HG03342 (cell line): Measurements from ENCODE around the gene ATP9A.
"Not testable (repeated sequence)": the region's sequence is repeated elsewhere in the genome, so short reads cannot be mapped to it uniquely, and the experiment has no call there.

Source experiments
- ATAC-seq: cut with Tn5 transposase; IDR thresholded peaks from one replicate; pipeline ENCODE4 v1.9.1; 2021; ENCODE audit warnings: mild to moderate bottlenecking, moderate library complexity; ENCODE audit not compliant: unreplicated experiment

The ATP9A gene

DNA sequence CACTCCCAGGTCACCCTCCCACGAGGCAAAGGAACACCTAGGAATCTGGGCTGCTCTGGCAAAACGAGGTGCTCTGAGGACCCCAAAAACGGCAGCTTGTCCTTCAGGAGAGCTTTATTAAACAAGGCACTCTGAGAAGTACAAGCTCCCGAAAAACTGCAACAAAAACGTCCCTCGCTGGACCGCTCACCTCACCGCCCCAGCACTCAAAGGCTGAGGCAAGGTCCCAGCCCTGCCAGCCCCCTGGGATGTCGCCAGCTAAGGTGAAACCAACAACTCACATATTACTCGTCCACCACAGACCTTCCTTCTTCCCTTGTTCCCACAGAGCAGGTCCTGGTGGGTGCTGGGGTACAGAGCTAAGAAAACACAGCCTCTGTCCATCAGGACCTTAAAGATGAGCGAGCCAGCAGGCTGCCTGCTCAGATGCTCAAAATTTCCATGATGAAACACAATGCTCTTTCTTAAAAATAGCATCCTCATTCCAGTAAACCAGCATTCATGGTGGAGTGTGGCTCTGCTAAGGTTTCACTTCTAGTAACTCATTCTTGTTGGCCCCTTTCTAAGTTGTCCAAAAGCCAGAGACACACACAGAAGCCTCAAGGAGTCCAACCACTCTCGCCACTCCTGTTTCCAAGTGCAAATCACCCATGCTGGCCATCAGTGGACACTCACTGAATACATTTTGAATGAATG is 35.9 kb downstream of the ATP9A start:
- no peak for ATAC-seq

DNA sequence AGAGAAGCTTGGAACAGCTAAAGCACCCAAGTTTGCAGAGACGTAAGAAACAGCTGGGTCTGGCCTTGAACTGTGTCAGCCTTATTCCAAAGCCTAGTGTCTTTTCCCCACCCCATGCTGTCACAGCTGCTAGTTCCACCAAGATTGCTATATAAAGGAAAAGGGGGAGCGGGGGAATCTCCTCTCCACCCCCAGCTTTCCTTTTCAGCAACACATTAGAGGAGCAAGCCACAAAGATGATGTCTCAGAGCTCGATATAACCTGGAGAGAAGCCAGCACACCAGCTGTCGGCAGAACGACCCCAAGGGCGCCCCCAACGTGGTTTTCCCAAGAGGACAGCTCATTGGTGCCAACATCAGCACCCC is 36.5 kb downstream of the ATP9A start:
- no peak for ATAC-seq

GRCh38 chr20:51729771-51730170 is 38.4 kb downstream of the ATP9A start:
- no peak for ATAC-seq

DNA sequence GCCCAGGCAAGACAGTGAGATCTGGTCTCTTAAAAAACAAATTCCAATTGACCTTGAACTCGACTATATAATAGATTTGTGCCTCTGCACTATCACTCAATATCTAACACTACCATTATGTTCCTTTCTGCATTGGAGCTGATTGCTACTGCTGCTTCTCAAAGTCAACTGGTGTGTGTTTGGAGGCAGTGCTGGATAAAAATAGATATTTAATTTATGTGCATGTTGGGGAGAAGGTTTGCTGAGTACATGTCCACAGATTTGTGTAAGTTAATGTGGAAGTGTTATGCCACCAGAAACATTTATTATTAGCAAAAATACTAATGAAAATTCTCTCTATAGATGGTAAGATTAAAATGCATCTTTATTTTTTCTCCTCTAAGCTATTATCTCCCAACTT is 39.5 kb downstream of the ATP9A start:
- ATAC-seq, result no peak

DNA sequence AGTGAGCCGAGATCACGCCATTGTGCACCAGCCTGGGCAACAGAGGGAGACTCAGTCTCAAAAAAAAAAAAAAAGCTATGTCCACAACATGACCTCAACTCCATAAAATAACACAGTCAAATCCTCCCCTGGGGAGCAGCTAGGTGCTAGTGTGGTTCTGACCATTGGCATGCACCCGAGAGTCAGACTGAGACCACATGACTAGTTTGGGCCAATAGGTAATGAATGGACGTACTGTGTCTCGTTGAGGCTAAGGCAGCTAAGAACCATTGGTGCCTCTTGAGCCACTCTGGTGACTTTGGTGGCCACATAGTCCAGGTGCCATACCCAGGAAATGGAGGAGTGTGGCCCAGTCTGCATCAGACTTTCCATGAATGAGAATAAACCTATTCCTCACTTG is 40.3 kb downstream of the ATP9A start:
- no peak for ATAC-seq

- ATAC-seq, result no peak
These were observed 42.5 kb downstream of the ATP9A start for GRCh38 chr20:51725584-51726176.

DNA sequence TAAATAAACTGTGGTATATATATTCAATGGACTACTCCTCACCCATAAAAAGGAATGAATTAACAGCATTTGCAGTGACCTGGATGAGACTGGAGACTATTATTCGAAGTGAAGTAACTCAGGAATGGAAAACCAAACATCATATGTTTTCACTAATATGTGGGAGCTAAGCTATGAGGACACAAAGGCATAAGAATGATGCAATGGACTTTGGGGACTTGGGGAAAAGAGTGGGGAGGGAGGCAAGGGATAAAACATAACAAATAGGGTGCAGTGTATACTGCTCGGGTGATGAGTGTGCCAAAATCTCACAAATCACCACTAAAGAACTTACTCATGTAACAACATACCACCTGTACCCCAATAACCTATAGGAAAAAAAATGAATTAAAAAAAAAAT is 45.2 kb downstream of the ATP9A start:
- ATAC-seq, result not testable (repeated sequence)

DNA sequence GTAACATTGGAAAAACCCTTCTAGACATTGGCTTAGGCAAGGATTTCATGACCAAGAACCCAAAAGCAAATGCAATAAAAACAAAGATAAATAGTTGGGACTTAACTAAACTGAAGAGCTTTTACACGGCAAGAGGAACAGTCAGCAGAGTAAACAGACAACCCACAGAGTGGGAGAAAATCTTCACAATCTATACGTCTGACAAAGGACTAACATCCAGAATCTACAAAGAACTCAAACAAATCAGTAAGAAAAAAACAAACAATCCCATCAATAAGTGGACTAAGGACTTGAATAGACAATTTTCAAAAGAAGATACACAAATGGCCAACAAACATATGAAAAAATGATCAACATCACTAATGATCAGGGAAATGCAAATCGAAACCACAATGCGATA is 45.9 kb downstream of the ATP9A start:
- ATAC-seq, result not testable (repeated sequence)

DNA sequence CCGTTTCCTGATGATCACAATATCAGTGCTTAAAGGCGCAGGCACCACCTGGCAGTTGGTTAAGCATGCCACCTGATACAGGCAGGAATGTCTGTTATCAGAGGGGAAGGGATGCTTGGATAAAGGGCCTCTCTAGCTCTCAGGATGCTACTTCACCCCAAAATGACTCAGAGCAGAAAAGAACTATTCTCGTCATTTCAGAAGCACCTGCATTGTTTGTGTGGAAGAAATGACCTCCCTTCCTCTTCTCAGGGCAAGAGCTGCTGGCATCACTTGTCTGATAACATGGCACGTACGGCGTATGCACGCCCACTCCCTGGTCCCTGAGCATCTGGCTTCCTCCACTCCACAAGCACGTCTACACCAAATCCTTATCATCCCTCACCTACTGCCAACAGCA is 47.3 kb downstream of the ATP9A start:
- no peak for ATAC-seq

- ATAC-seq, result no peak
These were observed 47.8 kb downstream of the ATP9A start for GRCh38 chr20:51720384-51720783.

DNA sequence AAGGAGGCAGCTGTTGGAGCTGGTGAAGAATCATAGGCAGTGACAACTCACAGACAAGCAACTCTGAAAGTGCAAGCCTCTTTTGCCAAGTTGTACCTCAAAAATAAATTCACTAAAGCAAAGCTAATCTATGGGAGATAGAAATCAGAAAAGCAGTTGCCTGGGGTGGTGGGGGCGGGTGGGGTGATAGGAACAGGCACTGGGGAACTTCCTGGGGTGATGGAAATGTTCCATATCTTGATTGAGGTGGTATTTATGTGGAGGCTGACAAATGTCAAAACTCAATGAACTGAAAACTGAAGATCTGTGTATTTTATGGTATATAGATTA is 52.4 kb downstream of the ATP9A start:
- ATAC-seq, result no peak

DNA sequence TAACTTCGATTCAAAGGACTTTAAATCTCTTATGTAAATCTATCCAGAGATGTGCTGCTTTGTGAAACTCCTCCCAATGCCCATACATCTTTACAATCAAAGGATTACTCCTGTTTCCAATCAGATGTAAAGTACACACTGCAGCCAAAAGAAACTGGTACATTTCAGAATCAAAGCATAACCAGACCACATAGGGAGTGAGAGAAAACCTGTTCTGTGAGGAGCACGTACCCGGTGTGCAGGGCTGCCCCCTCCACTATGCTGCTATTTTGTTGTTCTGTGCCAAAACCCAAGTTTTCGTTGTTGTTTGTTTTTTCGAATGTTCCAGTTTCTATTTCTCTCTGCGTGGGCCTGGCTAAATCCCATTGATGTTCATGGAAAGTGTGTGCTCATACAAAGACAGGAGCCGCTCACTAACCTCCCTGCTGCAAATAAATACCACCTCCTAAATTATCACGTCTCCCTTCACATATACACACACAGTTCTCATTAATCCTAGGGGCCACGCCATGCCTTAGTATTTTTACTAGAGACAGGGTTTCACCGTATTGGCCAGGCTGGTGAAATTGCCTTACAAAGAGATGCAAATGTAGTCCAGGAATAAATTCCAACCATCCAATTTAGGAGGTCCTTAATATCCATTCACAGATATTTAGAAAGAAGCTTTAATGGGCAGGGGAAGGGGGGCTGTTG is 52.9 kb downstream of the ATP9A start:
- ATAC-seq, result no peak

GRCh38 chr20:51713213-51713598 is 55.0 kb downstream of the ATP9A start:
- ATAC-seq, result no peak

GRCh38 chr20:51712501-51713212 is 55.5 kb downstream of the ATP9A start:
- no peak for ATAC-seq

DNA sequence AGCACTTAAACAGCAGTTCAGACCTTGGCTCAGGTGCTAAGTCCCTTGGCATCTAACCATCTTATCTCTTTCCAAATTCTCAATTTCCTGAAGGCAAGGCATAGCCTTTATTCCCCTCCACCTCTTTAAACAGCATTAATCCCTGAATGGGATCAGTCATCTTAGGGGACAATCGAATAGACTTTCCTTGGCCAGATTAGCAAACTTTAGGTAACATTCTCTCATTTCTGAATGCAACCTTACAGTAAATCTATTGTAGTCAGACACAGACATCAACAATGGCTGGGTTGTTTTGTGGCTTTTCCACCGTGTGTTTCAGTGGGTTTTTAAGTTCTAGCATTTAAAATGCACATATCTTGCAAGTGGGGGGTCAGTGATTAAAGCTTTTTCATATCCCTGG is 56.8 kb downstream of the ATP9A start:
- no peak for ATAC-seq

GRCh38 chr20:51710361-51710894 is 57.8 kb downstream of the ATP9A start:
- ATAC-seq, result no peak

GRCh38 chr20:51705400-51705799 is 62.8 kb downstream of the ATP9A start:
- ATAC-seq, result no peak

DNA sequence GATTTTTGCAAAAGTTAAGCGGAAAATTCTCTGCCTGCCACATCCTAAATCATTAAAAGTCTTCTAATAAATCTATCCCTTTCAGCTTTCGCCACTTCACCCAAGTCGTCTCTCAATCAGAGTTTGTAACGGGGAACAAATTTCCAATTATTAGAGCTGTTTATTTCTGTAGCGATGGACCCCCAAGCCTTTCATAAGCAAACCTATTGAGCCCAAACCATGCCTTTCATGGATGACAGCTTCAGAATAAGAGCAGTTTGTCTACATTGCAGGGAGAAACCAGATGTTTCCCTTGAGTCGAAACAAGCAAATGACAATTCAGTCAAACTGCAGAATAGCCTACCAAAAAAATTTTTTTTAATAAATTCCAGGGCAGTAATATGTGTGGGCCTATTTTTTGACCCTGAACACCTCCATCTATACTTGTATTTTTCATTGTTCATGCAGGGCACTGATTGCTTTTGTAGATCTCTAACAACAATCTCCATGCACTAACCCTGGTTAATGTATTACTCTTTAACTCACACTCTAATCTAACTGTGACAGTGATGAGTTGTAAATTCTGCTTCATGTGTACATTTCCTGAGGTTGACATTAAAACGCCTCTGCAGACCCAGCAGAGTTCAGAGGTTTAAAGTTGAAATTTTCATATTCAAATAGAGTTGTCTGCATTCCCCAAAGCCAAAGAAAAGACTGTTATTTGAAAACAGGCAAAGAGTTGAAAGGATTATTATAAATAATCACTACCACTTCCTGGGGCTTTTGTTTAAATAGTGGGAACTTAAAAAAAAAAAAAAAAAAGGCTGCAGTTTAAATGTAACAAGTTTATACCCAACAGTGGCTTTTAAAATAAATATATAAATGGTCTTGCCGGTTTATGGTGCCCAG is 64.5 kb downstream of the ATP9A start:
- peak; percentile 48 for ATAC-seq

- ATAC-seq, result no peak
These were observed 65.6 kb downstream of the ATP9A start for GRCh38 chr20:51702556-51702955.

DNA sequence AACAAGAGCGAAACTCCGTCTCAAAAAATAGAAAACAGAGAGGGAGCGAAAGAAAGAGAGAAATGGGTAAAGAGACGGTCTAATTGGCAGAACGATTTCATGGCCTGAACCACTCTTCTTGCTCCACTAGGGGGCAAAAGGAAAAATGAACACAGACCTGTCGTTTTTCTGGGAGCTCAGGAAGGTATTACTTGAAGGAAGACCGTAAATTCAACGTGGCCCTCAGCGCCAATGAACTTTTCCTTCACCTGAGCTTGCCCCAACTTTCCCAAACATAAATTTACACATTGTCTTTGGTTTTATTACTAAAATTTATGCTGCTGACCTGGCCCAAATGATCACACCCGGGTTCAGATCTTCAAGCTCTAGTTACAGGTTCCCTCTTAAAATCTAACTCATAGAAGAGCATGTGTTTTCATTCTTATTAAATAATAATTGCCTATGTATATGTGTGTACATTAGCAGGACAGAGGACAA is 67.3 kb downstream of the ATP9A start:
- ATAC-seq, result no peak

DNA sequence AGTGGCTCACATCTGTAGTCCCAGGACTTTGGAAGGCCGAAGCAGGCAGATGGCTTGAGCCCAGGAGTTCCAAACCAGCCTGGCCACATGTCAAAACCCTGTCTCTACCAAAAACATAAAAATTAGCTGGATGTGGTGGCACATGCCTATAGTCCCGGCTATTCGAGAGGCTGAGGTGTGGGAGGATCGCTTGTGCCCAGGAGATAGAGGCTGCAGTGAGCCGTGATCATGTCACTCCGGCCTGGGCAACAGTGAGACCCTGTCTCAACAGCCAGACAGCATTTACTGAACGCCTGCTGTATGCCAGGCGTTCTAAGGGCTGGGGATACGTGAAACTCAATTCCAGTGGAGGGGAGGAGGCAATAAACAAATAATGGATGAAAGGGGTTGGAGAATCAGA is 69.9 kb downstream of the ATP9A start:
- no peak for ATAC-seq
